HL-60/S4 treated with phorbol 12-myristate 13-acetate at 8.2 ng/mL for 4 days and 3 days (cell line): ENCODE data around the gene ABCB10.
"Not testable (repeated sequence)": the region's sequence is repeated elsewhere in the genome, so short reads cannot be mapped to it uniquely, and the experiment has no call there.

ENCODE experiments used
- in situ Hi-C: fragments of 300-500 bp; cut with MboI; formaldehyde crosslinking; loops from 2 replicates; pipeline ENCODE4 v1.15.0; 2022; ENCODE audit warnings: low sequenced_read_pairs

ABCB10 gene

DNA sequence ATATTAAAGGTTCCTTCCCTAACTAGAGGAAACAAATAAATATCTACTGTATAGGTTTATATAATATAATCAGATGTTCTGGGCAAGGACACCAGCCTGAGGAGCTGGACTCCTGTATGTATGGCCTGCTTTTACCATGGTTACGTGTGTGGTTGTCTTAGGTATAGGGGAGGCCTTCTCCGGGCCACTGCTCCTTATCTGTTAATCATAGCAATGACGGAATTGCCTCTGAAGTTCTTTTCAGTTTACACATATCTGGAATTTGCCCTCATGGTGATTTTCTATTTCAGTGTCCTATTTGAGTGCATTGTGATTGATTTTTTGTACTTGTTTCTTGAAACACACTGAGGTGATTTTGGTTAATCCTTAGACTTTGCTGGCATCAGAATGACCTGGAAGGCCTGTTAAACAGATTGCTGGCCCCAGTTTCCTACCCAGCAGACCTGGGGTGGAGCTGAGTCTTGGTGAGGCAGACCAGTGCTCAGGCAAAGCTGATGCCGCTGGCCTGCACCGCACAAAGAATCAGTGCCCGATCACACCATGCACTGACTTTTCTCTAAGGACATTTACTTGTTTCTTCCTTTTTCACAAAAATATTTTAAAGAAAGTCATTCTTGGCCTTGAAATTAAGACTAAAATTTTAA lies 18.5 kb downstream of the ABCB10 start:
- in situ Hi-C loops, result no loop called here

DNA sequence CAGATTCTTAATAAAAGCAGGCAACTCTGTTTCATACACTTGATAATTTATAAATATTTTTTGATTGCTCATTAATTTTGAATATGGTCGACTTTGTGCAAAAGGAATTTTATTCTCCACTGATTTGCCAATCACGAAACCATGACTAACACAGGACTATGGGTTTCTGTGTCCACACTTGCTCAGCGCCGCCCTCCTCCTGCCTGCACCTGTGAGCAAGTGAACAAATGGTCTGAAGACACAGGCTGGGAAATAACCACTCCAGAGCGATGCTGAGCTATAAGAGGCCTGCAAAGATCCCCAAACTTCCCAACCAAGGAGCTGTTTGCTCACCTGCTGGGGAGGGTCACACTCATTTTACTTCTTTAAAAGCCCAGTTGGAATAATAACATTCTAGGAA lies 19.6 kb downstream of the ABCB10 start:
- in situ Hi-C loops, result no loop called here

DNA sequence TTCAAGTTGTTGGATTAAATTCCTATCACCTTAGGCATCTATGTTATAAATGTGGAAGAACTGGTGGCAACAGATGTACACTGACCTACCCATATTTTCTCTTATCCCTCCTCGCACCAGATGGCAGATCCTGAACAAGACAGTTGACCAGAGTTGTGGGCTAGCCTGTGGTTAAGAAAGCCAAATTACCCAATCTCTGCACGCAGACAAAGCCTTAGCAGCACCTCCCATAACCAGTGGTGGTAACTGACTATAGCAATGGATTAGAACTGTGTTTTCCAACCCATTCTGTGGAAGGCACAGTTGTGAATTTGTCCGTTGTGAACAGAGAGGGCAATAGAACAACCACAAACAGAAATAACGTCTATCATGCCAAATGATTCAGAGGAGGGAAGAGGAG lies 20.6 kb downstream of the ABCB10 start:
- in situ Hi-C loops, result no loop called here

DNA sequence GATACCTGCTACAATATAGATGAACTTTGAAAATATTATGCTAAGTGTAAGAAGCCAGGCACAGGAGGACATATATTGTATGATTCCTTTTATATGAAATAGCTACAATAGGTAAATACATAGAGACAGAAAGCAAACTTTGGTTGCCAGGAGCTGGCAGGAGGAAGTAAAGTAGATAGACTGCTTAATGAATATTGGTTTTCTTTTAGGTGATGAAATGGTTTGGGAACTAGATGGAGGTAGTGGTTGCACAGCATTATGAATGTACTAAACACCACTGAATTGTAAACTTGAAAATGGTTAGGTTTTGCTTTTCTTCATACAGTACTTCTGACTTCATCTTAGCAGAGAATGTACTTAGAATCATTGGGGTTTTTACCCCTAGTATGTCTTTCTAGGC lies 21.5 kb downstream of the ABCB10 start:
- in situ Hi-C loops, result no loop called here

DNA sequence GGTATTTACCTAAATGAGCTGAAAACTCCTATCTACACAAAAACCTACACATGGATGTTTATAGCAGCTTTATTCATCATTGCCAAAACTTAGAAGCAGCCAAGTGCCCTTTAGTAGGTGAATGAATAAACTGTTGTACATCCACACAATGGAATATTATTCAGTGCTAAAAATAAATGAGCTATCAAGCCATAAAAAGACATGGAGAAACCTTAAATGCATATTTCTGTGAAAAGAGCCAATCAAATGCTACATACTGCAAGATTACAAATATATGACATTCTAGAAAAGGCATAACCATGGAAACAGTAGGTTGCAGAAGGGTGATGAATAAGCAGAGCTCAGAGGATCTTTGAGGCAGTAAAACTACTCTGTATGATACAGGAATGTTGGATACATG lies 23.3 kb downstream of the ABCB10 start:
- in situ Hi-C loops, result no loop called here

DNA sequence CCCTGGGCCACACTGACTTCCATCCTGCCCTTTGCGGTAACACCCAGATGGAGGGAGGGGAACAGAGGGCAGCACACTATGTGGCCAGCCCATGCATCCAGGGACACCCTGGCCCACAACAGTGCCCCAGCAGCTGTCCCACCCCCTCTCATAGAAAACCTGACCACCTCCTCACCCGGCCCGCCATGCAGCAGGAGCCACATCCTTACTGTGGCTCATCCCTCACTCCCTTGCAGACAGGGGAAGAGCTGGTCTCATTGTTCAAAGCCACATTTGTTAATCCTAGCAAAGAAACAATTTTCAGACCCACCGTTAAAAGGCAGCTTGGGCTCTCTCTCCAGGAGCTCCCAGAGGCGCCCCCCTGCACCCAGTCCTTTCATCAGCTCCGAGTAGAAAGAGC lies 27.2 kb downstream of the ABCB10 start:
- in situ Hi-C loops, result no loop called here

DNA sequence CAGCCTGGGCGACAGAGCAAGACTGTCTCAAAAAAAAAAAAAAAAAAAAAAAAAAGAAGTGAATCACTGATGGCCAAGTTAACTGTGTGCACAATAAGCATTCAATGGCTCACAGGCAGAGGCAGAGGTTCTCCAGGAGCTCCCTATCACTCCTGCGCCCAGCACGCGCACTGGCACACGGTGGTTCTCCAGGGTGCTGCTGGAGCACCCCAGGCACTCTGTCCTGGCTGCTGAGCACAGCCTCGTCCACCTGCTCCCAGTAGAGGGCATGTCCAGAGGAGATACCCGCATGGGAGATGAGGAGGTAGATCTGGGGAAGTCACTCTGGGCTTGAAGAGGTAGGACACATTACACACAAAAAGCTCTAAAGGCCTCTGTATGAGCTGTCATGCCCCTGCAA lies 28.9 kb downstream of the ABCB10 start:
- in situ Hi-C loops, result no loop called here

DNA sequence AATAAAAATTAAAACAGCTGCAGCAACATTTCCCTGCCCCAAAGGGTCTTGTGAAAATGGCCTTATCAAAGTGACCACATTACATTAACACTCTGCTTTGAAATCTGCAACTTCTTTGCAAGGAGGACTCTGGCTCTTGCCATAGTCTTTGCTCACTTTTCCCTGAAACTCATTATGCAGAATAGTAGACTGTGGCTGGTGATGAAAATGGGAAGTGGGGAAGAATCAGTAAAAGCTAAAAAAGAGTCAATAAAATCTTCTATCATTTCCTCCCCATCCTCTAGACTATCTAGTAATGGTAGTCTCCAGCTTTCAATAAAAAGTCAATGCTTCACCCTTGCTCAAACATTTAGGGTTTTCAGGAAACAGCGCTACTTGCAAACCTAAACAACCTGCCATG lies 31.8 kb downstream of the ABCB10 start:
- in situ Hi-C loops, result no loop called here

DNA sequence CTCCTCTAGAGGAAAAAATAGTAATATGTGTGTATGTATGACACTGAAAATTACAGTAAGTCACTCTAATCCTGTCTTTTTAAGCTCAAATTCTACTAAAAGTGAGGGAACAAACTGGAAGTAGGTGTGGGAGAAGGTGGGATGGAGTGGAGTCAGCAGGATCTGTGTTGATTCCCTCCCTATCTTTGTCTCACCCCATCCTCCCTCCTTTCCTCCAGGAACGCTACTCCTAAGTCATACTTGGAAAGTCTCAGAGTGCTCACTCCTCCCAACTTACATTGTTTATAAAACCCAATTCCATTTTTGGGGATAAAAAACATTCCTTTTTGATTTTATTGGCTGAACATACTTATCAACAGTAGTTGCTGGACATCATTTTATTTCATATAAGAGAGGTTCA lies 35.5 kb downstream of the ABCB10 start:
- in situ Hi-C loops, result no loop called here

DNA sequence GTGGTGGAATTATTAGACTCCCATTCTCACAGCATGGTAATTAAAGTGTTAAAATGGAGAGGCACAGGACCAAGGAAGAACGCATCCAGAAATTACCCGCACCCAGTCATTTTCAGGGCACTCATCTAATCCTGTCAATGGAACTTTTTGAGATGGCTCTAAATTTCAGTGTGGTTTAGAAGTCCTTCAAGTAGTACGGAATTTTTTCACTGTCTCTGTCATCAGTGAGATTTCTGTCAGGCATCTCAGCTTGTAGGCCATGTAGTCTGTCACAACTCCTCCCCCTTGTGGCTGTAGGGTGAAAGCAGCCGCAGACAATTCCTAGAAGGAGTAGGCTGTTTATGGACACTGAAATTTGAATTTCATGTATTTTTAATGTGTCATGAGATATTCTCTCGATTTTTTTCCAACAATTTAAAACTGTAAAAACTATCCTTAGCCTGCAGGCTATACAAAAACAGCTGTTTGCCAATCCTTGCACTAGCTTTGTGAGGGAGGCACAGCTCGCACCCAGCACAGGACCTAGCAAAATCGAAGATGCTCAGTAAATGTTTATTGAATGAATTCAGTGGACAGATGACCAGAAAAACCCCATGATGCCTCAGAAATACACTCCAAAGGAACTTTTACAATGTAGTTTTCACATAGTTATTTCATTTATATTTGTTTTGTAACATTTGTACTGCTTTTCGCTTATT lies 43.8 kb downstream of the ABCB10 start:
- in situ Hi-C loops, result no loop called here

DNA sequence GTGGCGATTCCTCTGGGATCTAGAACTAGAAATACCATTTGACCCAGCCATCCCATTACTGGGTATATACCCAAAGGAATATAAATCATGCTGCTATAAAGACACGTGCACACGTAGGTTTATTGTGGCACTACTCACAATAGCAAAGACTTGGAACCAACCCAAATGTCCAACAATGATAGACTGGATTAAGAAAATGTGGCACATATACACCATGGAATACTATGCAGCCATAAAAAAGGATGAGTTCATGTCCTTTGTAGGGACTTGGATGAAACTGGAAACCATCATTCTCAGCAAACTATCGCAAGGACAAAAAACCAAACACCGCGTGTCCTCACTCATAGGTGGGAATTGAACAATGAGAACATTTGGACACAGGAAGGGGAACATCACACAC lies 46.9 kb downstream of the ABCB10 start:
- in situ Hi-C loops, result not testable (repeated sequence)

DNA sequence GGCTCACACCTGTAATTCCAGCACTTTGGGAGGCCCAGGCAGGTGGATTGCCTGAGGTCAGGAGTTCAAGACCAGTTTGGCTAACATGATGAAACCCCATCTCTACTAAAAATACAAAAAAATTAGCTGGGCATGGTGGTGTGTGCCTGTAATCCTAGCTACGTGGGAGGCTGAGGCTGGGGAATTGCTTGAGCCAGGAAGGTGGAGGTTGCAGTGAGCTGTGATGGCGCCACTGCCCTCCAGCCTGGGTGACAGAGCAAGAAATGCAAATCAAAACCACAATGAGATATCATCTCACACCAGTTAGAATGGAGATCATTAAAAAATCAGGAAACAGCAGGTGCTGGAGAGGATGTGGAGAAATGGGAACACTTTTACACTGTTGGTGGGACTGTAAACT lies 47.3 kb downstream of the ABCB10 start:
- in situ Hi-C loops, result not testable (repeated sequence)

DNA sequence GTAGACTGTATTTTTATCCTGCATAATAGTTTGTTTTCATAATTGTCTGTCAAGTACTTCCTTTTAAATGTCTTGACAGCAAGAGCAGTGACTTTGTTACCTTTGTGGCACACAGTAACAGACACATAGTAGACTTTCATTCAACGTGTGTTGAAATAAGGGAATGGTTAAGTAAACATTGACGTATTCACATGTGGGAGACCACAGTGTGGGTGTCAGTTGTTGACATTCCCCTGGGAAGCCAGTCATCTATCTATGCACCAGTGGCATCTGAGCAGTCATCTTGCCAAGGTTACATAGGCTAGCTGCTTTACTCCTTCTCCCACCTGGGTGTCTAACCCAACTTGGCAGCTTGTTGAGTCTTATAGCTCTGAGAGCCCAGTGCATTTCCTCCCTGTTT lies 48.9 kb downstream of the ABCB10 start:
- in situ Hi-C loops, result no loop called here

DNA sequence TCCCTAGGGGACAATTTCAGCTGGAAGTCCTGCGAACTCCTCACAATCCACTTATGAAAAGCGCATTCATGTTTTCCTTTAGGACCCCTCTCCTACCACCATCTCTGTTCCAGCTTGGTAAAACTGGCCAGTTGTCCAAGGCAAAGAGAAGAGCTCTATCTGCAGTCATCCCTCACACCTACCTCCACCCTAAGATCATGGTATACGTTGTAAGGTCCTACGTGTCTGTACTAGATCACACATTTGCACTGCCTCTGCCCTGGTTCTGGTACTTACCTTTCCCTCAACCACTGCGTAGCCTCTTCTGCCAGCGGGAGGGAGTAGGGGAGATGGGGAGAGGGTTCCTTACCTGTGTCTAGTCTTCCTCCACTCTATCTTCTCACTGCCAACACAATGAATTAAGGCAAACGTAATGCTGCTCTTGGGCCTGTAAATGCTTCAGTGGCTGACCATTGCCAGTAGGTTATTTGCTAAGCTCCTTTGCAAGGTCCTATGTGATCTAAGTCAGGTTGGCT lies 49.6 kb downstream of the ABCB10 start:
- in situ Hi-C loops, result no loop called here

DNA sequence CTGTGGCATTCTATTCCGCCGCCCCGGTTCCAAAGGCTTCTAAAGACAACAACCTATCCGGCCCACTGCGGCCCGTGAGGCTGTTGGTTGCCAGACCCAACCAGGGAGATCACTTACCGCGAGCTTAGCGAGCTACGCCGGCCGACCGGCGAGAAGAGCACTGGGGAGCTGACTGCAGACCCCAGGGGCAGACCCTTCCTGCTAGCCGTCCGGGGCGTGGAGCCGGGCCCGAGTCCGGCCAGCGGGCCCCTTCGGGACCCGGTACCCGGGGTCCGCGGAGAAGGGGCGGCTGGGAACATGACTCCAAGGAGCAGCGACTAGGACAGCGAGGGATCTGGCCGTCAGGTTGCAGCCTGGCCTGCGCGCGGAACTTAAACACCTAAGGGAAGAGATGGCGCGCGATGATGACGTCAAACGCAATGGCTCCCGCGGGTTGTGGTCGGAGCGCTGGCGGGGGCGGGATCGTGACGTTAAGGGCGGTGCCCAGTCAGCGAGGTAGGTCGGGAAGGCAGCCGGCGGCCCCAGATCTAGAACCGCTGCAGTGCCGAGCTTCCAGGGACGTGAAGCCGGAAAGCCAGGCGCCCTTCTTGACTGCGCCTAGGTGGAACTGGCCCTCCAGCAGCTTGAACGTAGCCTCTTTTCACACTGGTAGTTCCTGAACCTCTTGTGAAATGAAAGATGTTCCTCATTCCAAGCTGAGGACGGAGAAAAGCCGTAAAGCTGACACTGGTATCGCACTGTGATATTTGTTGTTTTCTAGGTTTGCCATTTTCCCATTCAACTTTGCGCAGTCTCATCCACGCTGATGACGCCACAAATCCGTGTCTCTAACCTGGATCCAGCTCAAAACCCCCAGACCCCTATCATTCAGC lies 50.3 kb downstream of the ABCB10 start, which contains the start of gene NUP133:
Gene NUP133, minus strand, starts transcription at position 391 of the 872 bp plus-strand sequence. Its CDS starts 92 bp downstream, at position 299.
- in situ Hi-C loops, result no loop called here

DNA sequence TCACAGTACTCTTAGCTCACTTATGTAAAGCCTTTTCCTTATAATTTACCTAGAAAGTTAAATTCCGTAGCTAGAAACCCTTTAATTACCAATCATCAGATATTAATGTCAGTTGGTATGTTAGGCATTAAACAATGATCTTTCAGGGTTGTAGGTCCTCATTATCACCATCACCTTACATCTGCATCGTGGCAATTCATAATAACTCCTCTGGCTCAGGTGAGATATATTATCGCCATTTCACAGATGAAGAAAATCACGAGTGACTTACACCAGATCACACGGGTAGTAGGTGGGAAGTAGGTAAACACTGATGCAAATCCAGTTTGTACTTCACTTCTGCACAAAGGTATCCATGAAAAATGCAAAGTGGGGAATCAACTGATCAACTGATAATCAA lies 51.0 kb downstream of the ABCB10 start:
- in situ Hi-C loops, result no loop called here

DNA sequence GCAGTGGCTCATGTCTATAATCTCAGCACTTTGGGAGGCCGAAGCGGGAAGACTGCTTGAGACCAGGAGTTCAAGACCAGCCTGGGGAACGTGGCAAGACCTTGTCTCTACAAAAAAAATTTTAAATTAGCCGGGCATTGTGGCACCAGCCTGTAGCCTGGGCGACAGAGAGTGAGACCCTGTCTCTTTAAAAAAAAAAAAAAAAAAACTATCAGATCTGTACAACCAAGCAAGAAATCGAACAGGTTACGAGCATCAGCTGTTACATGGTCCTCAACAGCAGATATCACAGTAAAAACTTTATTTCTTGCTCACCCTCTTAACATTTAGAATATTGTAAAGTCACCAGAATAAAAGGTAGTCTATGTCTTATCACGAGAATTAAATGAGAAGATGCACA lies 51.9 kb downstream of the ABCB10 start:
- in situ Hi-C loops, result no loop called here

DNA sequence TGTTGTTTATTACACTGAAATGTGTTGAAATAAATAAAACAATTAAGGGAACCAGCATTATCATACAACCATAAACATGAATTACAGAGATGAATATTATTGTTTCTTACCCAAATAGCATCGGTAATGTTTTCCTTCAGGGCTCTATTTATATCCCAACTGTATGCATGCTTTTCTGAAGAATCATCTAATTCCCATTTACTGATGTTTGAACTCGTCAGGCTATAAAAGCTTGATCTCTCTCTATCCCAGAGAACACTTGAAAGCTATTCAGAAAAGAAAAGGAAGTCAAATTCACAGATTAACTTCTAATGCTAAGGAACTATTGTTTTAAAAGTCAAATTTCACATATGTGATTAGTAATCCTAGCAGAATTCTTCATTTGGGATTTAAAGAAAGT lies 62.7 kb downstream of the ABCB10 start:
- in situ Hi-C loops, result no loop called here

DNA sequence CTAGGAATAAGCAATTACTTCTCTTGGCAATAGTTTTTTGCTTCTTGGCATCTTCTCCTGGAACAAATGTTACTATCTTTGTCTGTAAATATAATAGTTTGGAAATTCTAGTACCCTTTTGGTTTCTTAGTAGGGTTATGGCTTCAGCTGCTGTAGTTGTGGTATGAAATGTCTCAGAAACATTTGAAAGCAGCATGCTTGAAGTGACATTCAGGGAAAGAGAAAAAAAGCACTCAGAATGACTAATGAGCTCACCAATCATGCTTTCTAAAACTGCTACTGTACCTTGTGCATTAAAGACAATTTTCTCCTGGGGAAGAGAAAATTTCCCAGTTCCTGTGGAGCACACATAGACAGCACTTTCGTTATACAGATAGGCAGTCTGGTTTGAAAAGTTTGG lies 71.3 kb downstream of the ABCB10 start:
- in situ Hi-C loops, result loop anchor here (10.0 kb wide), 1 partner anchor 232 kb away; no protein-coding TSS in a partner anchor

DNA sequence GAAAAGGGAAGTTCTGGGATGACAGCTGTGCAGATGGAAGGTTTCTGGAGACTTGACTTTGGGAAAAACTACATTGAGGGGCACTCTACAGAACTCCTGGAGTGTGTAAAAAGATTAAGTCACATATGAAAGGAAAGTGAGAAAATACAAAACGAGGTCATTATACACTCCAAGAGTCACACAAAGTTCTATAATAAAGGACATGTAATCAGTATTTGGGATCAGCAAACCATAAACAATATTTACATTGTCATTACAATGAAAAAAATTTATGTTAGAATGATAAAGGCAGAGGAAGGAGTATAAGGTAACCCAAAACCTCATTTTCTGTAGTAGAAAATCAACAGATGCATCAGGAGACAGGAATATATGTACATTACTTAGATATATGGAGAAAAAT lies 73.2 kb downstream of the ABCB10 start:
- in situ Hi-C loops, result loop anchor here (10.0 kb wide), 1 partner anchor 231 kb away; no protein-coding TSS in a partner anchor

DNA sequence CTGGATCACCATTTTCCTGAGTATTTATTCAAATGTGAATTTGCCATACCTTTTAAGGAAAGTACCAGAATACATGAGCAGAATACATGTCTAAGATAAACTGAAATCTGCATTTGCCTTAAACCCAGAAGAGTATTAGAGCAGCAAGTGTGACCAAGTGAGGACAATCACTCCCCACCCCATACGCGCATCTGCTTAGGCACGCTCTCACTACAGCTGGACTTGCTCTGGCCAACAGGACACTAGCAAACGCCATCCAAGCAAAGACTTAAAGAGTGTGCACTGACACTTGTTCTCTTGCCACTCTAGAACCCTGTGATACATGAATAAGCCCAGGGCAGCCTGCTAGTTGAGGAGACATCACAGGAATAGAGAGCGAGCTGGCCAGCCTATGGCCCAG lies 76.0 kb downstream of the ABCB10 start:
- in situ Hi-C loops, result loop anchor here (10.0 kb wide), 1 partner anchor 228 kb away; no protein-coding TSS in a partner anchor
